Measurements from ENCODE around the gene CCN2. TPM values are rescaled to one million over a fixed set of nuclear protein-coding genes. Genes with fewer than 3 reads are reported as not detected.

CCN2 gene
- total RNA-seq, 1 experiment from 2014 or later, result 67.8 TPM

DNA sequence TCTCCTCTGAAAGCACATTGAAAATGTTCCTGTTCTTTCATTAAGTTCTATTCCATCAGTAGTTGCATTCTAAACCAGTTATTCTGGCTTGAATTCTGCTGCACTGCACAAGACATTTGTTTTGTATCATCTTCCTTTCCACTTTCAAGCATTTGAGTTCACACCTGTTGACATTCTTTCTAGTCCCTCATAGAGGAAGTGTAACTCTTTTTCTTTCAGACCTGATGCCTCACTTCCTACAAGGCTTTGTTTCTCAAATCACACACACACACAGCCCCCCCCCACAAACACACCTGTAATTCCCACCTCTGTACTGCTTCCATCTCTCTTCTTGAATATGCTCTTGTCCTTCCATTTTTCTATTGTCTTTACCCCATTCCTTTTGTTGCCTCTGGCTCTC, 50.9 kb downstream of the CCN2 start:
- ATAC-seq, result peak; percentile 38; the same call in 1 of the 2 replicates
- H3K27me3 Mint-ChIP-seq (ENCODE audit: low read depth), result peaks cover 6% of the 10 kb centered on the region
- ChIA-PET CTCF (interaction anchor here (1.2 kb wide), 1 partner anchor 205 kb away, joined by 4 read pairs; no protein-coding TSS in a partner anchor), POLR2A (interaction anchor here (1.4 kb wide), 1 partner anchor 51 kb away, joined by 6 read pairs; the partner anchor contains the start of gene CCN2)
- H3K4me3 Mint-ChIP-seq, result no peak overlapping the region
- DNase-seq (ENCODE audit: low spot score), result no peak
- peaks cover 27% of the 10 kb centered on the region for H3K4me1 Mint-ChIP-seq
- H3K9me3 Mint-ChIP-seq, result peaks cover 37% of the 10 kb centered on the region
- peaks cover 70% of the 10 kb centered on the region for H3K36me3 Mint-ChIP-seq
- TF ChIP-seq, protein P1, sequence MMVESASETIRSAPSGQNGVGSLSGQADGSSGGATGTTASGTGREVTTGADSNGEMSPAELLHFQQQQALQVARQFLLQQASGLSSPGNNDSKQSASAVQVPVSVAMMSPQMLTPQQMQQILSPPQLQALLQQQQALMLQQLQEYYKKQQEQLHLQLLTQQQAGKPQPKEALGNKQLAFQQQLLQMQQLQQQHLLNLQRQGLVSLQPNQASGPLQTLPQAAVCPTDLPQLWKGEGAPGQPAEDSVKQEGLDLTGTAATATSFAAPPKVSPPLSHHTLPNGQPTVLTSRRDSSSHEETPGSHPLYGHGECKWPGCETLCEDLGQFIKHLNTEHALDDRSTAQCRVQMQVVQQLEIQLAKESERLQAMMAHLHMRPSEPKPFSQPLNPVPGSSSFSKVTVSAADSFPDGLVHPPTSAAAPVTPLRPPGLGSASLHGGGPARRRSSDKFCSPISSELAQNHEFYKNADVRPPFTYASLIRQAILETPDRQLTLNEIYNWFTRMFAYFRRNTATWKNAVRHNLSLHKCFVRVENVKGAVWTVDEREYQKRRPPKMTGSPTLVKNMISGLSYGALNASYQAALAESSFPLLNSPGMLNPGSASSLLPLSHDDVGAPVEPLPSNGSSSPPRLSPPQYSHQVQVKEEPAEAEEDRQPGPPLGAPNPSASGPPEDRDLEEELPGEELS (CRISPR knock-in tag; IDR thresholded peaks at IDR 0.05), result peak; percentile 55; the same call in 1 of the 2 replicates
- TF ChIP-seq ETV6 (CRISPR knock-in tag; IDR thresholded peaks at IDR 0.05), result 0 out of 2 replicates have a peak, but pooled peaks have one; percentile 23
- TF ChIP-seq, protein P2, sequence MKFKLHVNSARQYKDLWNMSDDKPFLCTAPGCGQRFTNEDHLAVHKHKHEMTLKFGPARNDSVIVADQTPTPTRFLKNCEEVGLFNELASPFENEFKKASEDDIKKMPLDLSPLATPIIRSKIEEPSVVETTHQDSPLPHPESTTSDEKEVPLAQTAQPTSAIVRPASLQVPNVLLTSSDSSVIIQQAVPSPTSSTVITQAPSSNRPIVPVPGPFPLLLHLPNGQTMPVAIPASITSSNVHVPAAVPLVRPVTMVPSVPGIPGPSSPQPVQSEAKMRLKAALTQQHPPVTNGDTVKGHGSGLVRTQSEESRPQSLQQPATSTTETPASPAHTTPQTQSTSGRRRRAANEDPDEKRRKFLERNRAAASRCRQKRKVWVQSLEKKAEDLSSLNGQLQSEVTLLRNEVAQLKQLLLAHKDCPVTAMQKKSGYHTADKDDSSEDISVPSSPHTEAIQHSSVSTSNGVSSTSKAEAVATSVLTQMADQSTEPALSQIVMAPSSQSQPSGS (CRISPR knock-in tag; IDR thresholded peaks at IDR 0.05; ENCODE audit: borderline replicate concordance, low read depth), result no peak
- peak overlapping the region; percentile 92 for H3K27ac Mint-ChIP-seq

DNA sequence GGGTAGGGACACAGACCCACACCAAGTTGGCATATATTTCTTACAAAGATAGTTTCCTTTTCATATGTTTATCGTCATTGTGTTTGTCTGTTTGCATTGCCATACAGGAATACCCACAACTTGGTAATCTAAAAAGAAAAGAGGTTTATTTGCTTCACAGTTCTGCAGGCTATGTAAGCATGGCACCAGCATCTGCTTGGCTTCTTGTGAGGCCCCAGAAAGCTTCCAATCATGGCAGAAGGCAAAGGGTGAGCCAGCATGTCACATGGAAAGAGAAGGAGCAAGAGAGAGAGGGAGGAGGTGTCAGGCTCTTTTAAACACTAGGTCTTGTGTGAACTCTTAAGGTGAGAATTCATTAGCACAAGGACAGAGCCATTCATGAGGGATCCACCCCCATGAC, 52.5 kb downstream of the CCN2 start:
- no peak overlapping the region for H3K27ac Mint-ChIP-seq
- DNase-seq (ENCODE audit: low spot score) (no peak), ATAC-seq (no peak)
- H3K9me3 Mint-ChIP-seq, result peaks cover 37% of the 10 kb centered on the region
- POLR2A ChIA-PET, result no interaction called here
- H3K36me3 Mint-ChIP-seq, result peaks cover 58% of the 10 kb centered on the region
- H3K4me3 Mint-ChIP-seq, result no peak overlapping the region
- TF ChIP-seq CREB1 (CRISPR knock-in tag; IDR thresholded peaks at IDR 0.05) (no peak), FOXK1 (CRISPR knock-in tag; IDR thresholded peaks at IDR 0.05) (no peak), ELF4 (CRISPR knock-in tag; IDR thresholded peaks at IDR 0.05; ENCODE audit: low read depth) (no peak), ZNF138 (CRISPR knock-in tag; conservative IDR thresholded peaks at IDR 0.05) (no peak), NR1H2 (CRISPR knock-in tag; IDR thresholded peaks at IDR 0.05) (no peak), ZNF232 (CRISPR knock-in tag; IDR thresholded peaks at IDR 0.05) (no peak), KAT7 (CRISPR knock-in tag; IDR thresholded peaks at IDR 0.05; ENCODE audit: borderline replicate concordance) (no peak)
- TF ChIP-seq, protein P3, sequence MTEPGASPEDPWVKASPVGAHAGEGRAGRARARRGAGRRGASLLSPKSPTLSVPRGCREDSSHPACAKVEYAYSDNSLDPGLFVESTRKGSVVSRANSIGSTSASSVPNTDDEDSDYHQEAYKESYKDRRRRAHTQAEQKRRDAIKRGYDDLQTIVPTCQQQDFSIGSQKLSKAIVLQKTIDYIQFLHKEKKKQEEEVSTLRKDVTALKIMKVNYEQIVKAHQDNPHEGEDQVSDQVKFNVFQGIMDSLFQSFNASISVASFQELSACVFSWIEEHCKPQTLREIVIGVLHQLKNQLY (CRISPR knock-in tag; IDR thresholded peaks at IDR 0.05), result no peak
- TF ChIP-seq, protein P4, sequence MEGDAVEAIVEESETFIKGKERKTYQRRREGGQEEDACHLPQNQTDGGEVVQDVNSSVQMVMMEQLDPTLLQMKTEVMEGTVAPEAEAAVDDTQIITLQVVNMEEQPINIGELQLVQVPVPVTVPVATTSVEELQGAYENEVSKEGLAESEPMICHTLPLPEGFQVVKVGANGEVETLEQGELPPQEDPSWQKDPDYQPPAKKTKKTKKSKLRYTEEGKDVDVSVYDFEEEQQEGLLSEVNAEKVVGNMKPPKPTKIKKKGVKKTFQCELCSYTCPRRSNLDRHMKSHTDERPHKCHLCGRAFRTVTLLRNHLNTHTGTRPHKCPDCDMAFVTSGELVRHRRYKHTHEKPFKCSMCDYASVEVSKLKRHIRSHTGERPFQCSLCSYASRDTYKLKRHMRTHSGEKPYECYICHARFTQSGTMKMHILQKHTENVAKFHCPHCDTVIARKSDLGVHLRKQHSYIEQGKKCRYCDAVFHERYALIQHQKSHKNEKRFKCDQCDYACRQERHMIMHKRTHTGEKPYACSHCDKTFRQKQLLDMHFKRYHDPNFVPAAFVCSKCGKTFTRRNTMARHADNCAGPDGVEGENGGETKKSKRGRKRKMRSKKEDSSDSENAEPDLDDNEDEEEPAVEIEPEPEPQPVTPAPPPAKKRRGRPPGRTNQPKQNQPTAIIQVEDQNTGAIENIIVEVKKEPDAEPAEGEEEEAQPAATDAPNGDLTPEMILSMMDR (IDR thresholded peaks at IDR 0.05), result no peak
- H3K27me3 Mint-ChIP-seq (ENCODE audit: low read depth), result peaks cover 4% of the 10 kb centered on the region
- CTCF ChIA-PET, result no interaction called here
- H3K4me1 Mint-ChIP-seq, result peaks cover 28% of the 10 kb centered on the region

Other genes starting within 250 kb of the CCN2 start
- gene OR2A4, start 250.0 kb downstream of the CCN2 start, total RNA-seq (2021), result not detected in 3 replicates
- gene CTAGE9, start 240.4 kb downstream of the CCN2 start, total RNA-seq (2021), result 0.09 TPM in 1 of 3 replicates, not detected in the others
- 29.7 to 34.9 TPM (median 30.8 TPM) in 3 replicates for gene ENPP1, start 143.4 kb downstream of the CCN2 start, total RNA-seq (2021)